ENCODE data around the gene NAALADL2. TPM values are rescaled to one million over a fixed set of nuclear protein-coding genes. Genes with fewer than 3 reads are reported as not detected.

Gene NAALADL2
- total RNA-seq, 2 donors from 2014 or later = 0.70 TPM; not detected in 1

DNA sequence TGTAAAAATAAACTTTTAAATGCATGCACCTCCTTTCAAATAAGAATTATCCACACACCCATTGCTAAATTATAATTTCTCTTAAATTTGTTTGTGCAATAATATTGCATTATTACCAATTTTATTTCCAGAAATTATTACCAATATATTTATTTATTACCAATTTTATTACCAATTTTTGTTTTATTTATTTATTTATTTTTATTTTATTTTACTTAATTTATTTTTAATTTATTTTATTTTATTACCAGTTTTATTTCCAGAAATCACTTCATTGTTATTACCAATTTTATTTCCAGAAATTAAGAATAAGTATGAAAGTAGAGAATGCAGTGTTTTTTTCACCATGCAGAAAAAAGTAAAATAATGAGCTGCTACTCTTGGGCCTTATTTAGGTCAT lies 525.4 kb downstream of the NAALADL2 start:
- no peak overlapping the region for H3K4me3 Mint-ChIP-seq

DNA sequence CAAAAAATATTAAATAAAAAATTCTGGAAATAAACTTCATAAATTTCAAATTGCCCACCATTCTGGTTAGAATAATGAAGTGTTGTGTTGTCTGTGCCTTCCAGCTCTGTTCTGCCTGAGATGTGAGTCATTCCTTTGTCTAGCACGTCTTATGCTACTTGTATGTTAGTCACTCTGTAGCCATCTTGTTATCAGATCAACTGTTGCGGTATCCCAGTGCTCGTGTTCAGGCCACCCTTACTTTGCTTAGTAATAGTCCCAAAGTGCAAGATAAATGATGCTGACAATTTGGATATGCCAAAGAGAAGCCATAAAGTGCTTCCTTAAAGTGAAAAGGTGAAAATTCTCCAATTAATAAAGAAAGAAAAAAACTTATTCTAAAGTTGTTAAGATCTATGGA lies 527.5 kb downstream of the NAALADL2 start:
- H3K4me3 Mint-ChIP-seq = no peak overlapping the region
- H3K4me1 Mint-ChIP-seq (ENCODE audit: low read depth in 2 of 2) = no peaks in the 10 kb centered on the region

More for the DNA sequence above, 525.4 kb downstream of the NAALADL2 start:
- DNase-seq (ENCODE audit: low spot score) = no peak
- Mint-ChIP-seq H3K4me1 (ENCODE audit: low read depth in 2 of 2) (no peaks in the 10 kb centered on the region), H3K9me3 (peaks cover 3% of the 10 kb centered on the region), H3K36me3 (no peaks in the 10 kb centered on the region), H3K27ac (no peak overlapping the region), H3K27me3 (no peaks in the 10 kb centered on the region)
- no peak for ATAC-seq

GRCh38 chr3:175389560-175389959 lies 530.4 kb downstream of the NAALADL2 start:
- no peak for ATAC-seq
- H3K27me3 Mint-ChIP-seq = no peaks in the 10 kb centered on the region
- peaks cover 4% of the 10 kb centered on the region for H3K36me3 Mint-ChIP-seq
- no peak overlapping the region for H3K27ac Mint-ChIP-seq
- H3K4me1 Mint-ChIP-seq (ENCODE audit: low read depth in 2 of 2) = no peaks in the 10 kb centered on the region
- peaks cover 3% of the 10 kb centered on the region for H3K9me3 Mint-ChIP-seq
- H3K4me3 Mint-ChIP-seq = no peak overlapping the region
- no peak for DNase-seq (ENCODE audit: low spot score)

More for the DNA sequence above, 527.5 kb downstream of the NAALADL2 start:
- peaks cover 3% of the 10 kb centered on the region for H3K9me3 Mint-ChIP-seq
- no peak overlapping the region for H3K27ac Mint-ChIP-seq
- H3K36me3 Mint-ChIP-seq = no peaks in the 10 kb centered on the region
- no peak for ATAC-seq
- DNase-seq (ENCODE audit: low spot score) = no peak
- no peaks in the 10 kb centered on the region for H3K27me3 Mint-ChIP-seq

DNA sequence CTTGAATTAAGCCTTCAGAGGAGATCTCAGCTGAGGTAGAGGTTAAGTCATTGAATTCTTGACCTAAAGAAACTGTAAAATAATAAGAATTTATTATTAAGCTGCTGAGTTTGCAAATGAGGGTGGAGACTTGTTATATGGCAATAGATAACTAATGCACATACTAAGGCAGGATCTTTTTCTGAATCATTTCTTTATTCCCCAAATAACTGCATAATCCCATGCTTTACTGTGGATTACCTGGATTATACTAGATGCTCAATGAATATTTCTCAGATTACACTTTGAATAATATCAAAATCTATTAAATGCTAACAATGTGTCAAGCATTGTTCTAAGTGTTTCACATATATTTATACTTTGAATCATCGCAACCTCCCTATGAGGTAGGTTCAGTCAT lies 532.5 kb downstream of the NAALADL2 start:
- DNase-seq (ENCODE audit: low spot score) = no peak
- Mint-ChIP-seq H3K4me3 (no peak overlapping the region), H3K36me3 (peaks cover 4% of the 10 kb centered on the region), H3K4me1 (ENCODE audit: low read depth in 2 of 2) (no peaks in the 10 kb centered on the region), H3K27ac (no peak overlapping the region), H3K27me3 (no peaks in the 10 kb centered on the region), H3K9me3 (peaks cover 6% of the 10 kb centered on the region)
- no peak for ATAC-seq

DNA sequence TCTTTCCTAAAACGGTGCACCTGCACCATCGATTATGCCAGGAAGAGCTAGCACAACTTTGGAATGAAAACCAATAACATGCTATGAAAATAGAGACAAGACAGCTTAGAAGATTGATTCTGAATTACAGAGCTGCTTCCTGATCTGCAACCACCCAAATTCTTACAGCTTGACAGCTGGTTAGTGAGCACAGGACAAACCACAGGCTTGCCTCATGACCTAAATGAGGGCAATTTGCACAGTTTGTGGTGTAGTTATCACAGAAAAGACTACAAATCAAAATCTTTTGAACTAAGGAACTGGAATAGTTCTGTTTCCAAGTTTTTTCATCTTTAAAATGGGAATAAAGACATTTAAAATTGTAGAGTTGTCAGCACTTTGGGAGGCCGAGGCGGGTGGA lies 533.5 kb downstream of the NAALADL2 start:
- Mint-ChIP-seq H3K4me3 (no peak overlapping the region), H3K9me3 (peaks cover 3% of the 10 kb centered on the region), H3K4me1 (ENCODE audit: low read depth in 2 of 2) (no peaks in the 10 kb centered on the region), H3K27ac (no peak overlapping the region), H3K36me3 (peaks cover 4% of the 10 kb centered on the region), H3K27me3 (no peaks in the 10 kb centered on the region)
- DNase-seq (ENCODE audit: low spot score) = no peak
- no peak for ATAC-seq

DNA sequence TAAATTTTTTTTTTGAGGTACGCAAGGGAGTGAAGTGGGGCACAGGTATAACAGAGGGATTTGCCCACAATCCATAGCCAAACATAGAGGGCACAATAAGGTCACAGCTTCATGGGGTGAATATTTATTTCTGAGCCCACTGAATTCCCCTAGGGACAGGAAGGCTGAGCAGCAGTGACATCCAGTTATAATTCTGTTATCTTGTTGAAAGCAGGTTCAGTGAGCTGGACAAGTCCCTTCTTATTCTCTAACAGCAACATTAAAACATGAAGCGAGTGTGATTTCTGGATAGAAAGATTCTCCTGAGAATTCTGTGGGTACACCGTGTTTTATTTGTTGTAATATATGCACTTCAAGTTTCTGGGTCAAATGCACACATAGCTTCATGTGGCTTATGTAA lies 538.2 kb downstream of the NAALADL2 start:
- Mint-ChIP-seq H3K4me3 (no peak overlapping the region), H3K27ac (no peak overlapping the region), H3K27me3 (no peaks in the 10 kb centered on the region), H3K4me1 (ENCODE audit: low read depth in 2 of 2) (no peaks in the 10 kb centered on the region), H3K36me3 (peaks cover 3% of the 10 kb centered on the region), H3K9me3 (peaks cover 8% of the 10 kb centered on the region)
- ATAC-seq = no peak
- no peak for DNase-seq (ENCODE audit: low spot score)

DNA sequence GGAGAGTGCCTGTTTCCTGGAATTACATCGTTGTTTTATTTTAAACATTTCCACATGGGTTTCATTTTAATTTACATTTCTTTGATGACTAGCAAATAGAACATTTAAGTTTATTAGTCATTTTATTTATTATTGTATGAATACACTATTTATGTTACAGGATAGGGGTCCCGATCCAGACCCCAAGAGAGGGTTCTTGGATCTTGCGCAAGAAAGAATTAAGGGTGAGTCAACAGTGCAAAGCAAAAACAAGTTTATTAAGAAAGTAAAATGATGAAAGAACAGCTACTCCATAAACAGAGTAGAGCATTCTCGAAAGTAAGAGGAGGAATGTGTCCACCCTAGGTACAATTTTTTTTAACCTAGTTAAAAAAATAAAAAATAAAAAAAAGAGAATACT lies 539.5 kb downstream of the NAALADL2 start:
- no peak for ATAC-seq
- H3K27ac Mint-ChIP-seq = no peak overlapping the region
- H3K9me3 Mint-ChIP-seq = peaks cover 8% of the 10 kb centered on the region
- H3K36me3 Mint-ChIP-seq = no peaks in the 10 kb centered on the region
- no peak for DNase-seq (ENCODE audit: low spot score)
- no peak overlapping the region for H3K4me3 Mint-ChIP-seq
- no peaks in the 10 kb centered on the region for H3K27me3 Mint-ChIP-seq
- no peaks in the 10 kb centered on the region for H3K4me1 Mint-ChIP-seq (ENCODE audit: low read depth in 2 of 2)

GRCh38 chr3:175399156-175399840 lies 540.2 kb downstream of the NAALADL2 start:
- Mint-ChIP-seq H3K36me3 (no peaks in the 10 kb centered on the region), H3K4me1 (ENCODE audit: low read depth in 2 of 2) (no peaks in the 10 kb centered on the region), H3K27ac (no peak overlapping the region), H3K27me3 (no peaks in the 10 kb centered on the region), H3K4me3 (no peak overlapping the region), H3K9me3 (peaks cover 8% of the 10 kb centered on the region)
- no peak for DNase-seq (ENCODE audit: low spot score)
- ATAC-seq = no peak

- no peak overlapping the region for H3K27ac Mint-ChIP-seq
- peaks cover 9% of the 10 kb centered on the region for H3K9me3 Mint-ChIP-seq
- H3K27me3 Mint-ChIP-seq = no peaks in the 10 kb centered on the region
- H3K4me1 Mint-ChIP-seq (ENCODE audit: low read depth in 2 of 2) = no peaks in the 10 kb centered on the region
- DNase-seq (ENCODE audit: low spot score) (no peak), ATAC-seq (no peak)
- no peak overlapping the region for H3K4me3 Mint-ChIP-seq
- H3K36me3 Mint-ChIP-seq = no peaks in the 10 kb centered on the region
Observed at GRCh38 chr3:175404027-175404426, 544.9 kb downstream of the NAALADL2 start.

DNA sequence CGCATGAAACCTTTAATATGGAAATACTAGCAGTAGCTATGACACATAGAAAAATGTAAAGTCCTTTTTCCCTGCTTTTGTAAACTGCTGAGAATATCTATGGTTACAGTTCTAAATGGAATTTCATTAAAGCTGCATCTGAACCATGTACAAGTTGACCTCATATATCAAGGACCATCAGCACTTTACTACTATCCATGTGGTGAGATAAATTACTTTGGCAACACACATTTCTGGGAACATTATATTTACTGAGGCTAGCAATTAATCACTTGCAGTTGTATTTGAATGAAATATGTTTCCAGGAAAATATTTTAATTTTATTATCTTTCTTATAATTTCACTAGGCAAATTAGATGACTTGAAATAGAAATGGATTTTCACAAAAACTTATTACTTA lies 545.5 kb downstream of the NAALADL2 start:
- Mint-ChIP-seq H3K4me3 (no peak overlapping the region), H3K27me3 (no peaks in the 10 kb centered on the region), H3K9me3 (peaks cover 9% of the 10 kb centered on the region), H3K36me3 (no peaks in the 10 kb centered on the region), H3K27ac (no peak overlapping the region), H3K4me1 (ENCODE audit: low read depth in 2 of 2) (no peaks in the 10 kb centered on the region)
- DNase-seq (ENCODE audit: low spot score) (no peak), ATAC-seq (no peak)

DNA sequence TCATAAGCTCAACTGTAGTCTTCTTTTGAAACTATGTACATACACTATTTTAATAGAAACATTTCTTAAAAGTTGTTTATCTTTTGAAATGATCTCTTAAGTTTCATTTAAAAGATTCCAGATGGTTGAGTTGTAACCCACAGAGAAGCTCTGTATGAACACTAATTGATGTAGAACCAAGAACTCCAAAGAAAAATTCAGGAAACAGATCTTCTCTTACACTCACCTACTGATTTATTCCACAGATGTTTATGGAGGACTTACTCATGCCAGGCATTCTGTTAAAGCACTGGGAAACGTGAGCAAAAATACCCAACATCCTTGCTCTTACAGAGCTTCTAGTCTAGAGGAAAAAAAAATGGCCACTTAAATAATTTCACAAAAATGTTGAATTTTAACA lies 551.1 kb downstream of the NAALADL2 start:
- no peak overlapping the region for H3K27ac Mint-ChIP-seq
- no peaks in the 10 kb centered on the region for H3K27me3 Mint-ChIP-seq
- H3K4me3 Mint-ChIP-seq = no peak overlapping the region
- peaks cover 18% of the 10 kb centered on the region for H3K9me3 Mint-ChIP-seq
- no peaks in the 10 kb centered on the region for H3K36me3 Mint-ChIP-seq
- ATAC-seq (no peak), DNase-seq (ENCODE audit: low spot score) (no peak)
- H3K4me1 Mint-ChIP-seq (ENCODE audit: low read depth in 2 of 2) = no peaks in the 10 kb centered on the region

DNA sequence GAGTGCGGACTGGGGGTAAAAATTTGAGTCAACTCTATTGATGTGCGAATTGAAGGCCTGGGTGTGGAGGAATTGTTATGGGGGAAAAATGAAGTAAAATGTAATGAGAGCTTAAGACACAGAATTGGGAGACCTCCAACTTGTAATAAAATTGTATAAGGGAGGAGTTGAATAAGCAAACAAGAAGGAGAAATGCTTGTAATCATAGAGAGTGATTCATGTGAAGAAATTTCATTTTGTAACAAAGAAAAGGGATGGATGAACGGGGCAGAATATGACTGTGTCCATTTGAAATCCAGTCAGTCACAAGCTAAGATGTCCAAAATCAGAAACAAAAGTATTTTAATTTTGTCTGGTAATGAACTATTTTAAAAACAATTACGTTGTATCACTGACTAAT lies 552.3 kb downstream of the NAALADL2 start:
- Mint-ChIP-seq H3K27me3 (no peaks in the 10 kb centered on the region), H3K36me3 (no peaks in the 10 kb centered on the region), H3K4me1 (ENCODE audit: low read depth in 2 of 2) (no peaks in the 10 kb centered on the region), H3K9me3 (peaks cover 15% of the 10 kb centered on the region), H3K27ac (no peak overlapping the region), H3K4me3 (no peak overlapping the region)
- DNase-seq (ENCODE audit: low spot score) = no peak
- ATAC-seq = no peak

DNA sequence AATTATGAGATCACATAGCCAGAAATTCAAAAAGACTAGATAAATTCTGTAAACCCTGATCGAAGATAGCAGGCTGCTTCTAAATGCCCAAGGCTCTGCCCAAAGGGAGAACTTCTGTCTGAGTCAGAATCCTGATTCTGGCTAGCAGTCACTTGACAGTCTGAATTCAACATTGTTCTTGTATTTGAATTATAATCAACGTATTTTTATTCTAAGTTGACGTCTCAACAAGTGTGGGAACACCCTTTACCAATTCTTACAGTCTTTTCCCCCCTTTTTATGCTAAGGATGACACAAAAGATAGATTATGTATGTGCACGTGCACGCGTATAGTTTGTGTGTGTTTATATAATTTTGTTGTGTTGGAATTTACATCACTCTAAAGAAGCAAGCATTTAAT lies 552.8 kb downstream of the NAALADL2 start:
- Mint-ChIP-seq H3K4me3 (no peak overlapping the region), H3K9me3 (peaks cover 15% of the 10 kb centered on the region), H3K36me3 (no peaks in the 10 kb centered on the region), H3K4me1 (ENCODE audit: low read depth in 2 of 2) (no peaks in the 10 kb centered on the region), H3K27ac (no peak overlapping the region), H3K27me3 (no peaks in the 10 kb centered on the region)
- ATAC-seq (no peak), DNase-seq (ENCODE audit: low spot score) (no peak)

DNA sequence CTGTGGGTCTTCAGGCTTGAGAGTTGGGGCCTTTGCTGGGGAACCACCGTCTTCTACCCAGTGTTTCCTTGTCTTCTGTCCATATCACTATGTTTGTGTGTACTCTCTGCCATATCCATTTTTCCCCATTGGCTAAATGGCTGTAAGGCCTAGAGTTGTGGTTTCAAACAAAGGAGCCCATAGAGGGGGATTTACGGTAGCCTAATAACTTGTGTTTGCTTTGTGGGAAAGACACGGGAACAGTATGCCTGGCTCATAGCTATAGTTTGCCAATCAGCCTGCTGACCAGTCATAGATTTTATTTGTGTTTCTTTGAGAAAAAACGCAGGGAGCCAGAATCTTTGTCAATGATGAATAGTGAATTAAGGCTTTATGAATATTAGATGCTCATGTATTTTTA lies 554.8 kb downstream of the NAALADL2 start:
- Mint-ChIP-seq H3K27ac (no peak overlapping the region), H3K4me1 (ENCODE audit: low read depth in 2 of 2) (no peaks in the 10 kb centered on the region), H3K36me3 (peaks cover 5% of the 10 kb centered on the region), H3K4me3 (no peak overlapping the region), H3K9me3 (peaks cover 15% of the 10 kb centered on the region), H3K27me3 (no peaks in the 10 kb centered on the region)
- no peak for DNase-seq (ENCODE audit: low spot score)
- ATAC-seq = no peak

DNA sequence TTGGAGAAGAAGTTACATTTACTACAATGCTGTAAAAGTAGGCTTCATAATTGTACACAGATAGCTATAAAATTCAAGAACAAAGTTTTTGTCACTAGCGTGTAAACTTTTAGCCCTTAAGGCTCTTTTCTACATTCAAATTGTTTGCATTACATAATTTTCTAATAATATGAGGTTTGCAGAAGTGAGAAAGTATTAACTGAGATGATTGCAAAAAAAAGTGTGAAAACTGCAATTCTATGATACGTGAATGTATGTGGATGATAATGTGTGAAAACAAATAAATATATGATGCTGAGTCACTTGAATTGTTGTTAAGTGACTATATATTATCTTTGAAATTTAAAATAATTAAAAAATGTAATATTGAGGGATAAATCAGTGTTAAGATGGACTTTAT lies 557.5 kb downstream of the NAALADL2 start:
- no peaks in the 10 kb centered on the region for H3K4me1 Mint-ChIP-seq (ENCODE audit: low read depth in 2 of 2)
- ATAC-seq = no peak
- H3K27ac Mint-ChIP-seq = no peak overlapping the region
- H3K4me3 Mint-ChIP-seq = no peak overlapping the region
- no peaks in the 10 kb centered on the region for H3K27me3 Mint-ChIP-seq
- DNase-seq (ENCODE audit: low spot score) = no peak
- peaks cover 6% of the 10 kb centered on the region for H3K9me3 Mint-ChIP-seq
- peaks cover 9% of the 10 kb centered on the region for H3K36me3 Mint-ChIP-seq

Measured in natural killer cell treated with Interleukin-12 subunit alpha and Interleukin-12 subunit beta and Interleukin-15 and Interleukin-18, amount 100 ng/mL, for 72 hours (primary cell).